ENCODE measurements around the gene TFAP2D.

Gene TFAP2D

DNA sequence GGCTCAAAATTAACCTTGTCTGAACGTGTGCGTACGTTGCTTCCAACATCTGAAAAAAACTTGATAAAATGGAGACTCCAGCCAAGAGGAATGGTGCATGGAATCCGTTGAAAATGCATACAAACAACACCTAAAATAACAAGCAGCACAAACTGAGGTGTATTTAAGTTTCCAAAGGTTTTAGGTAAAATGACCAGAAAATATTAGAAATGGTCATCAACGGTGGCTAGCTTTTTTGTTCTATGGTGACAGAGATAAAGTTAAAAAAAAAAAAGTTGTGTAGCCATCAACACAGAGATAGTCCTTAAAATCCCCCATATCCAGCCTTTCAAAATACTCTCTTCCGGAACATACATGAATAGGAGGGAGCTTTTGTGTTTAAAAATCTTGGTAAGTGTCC is 104.7 kb downstream of the TFAP2D start:
- DNase-seq (ENCODE audit: extremely low read depth in 1 of 2, low read depth in 1 of 2) = no peak

DNA sequence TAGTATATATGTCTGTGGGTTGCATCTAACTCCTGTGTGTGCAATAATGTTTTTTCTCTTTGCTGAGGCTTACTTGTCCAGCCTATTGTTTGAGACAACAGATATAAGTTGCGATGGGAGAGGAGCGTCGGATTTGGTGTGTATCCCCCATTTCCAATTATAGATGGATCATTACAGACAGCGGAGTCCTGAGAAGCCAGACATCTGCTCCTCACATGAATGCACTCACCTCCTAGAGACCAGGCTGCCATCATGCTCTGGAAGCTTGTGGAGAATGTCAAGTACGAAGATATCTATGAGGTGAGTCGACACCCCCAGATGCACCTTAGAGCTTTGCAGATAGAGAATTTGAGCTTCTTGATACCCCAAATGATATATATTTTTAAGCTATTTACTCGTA is 105.3 kb downstream of the TFAP2D start, which contains the start of gene TFAP2B:
Gene TFAP2B, plus strand, starts transcription at position 199 of the 400 bp plus-strand sequence. Its CDS starts 21 bp downstream, at position 220.
- no peak for DNase-seq (ENCODE audit: extremely low read depth in 1 of 2, low read depth in 1 of 2)

DNA sequence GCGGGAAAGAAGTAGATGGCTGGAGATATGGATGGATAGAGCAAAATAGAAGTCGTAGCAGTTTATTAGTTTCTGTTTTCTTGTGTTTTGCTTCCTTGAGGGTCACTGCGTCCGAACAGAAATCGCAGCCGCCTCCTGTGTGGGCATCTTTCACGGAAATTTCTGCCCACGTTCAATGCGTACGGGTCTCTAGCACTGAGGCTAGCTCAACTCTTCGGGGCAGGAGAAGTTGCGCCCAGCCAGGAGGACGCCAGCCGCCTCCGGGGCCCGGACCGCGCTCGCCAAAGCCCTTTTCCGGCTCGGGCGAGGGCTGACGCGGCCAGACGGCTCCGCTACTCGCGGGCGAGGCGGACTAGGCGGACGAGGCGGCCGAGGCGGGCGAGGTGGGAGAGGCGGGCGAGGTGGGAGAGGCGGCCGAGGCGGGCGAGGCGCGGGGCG is 106.2 kb downstream of the TFAP2D start:
- DNase-seq (ENCODE audit: extremely low read depth in 1 of 2, low read depth in 1 of 2) = no peak

DNA sequence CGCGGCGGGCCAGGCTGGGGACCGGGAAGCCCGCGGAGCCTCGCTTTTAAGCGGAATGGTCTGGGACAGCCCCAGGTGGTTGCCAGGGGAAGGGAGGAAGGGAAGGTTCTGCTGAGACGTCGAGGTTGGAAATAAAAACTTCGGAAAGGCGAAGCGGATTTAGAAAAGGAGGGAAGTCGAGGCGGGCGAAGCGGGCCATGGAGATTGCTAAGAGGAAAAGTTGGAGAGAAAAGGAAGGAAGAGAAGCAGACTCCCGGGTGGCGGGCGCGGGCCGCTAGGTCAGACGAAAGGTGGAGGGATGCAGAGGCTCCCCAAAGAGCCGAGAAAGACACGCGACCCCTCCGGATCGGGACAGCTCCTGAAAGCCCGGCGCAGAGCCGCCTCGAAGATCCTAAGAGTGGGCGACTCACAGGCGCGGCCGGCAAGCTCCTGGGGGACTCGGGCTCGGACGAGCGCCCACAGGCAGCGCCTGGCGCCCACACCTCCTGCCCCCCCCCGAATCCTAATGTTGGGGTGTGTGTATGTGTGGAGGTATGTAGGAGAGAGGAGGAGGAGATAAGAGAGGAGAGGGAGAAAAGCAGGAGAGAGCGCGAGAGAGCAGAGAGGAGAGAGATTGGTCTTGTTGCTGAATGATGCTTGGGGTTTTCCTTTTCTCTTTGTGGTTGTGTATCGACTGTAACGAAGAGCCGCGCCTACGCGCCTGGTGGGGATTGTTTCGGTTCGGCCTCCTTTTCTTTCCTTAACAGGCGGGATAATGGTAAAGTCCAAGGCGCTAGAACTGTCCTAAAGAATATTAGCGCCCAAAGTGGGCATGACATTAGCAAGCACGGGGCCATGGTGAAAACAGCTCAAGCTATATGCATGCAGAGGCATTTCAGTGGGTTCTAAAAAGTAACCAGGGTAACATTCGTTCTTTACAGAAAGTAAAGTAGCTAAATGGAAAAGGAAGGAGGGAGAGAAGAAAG is 106.9 kb downstream of the TFAP2D start:
- no peak for DNase-seq (ENCODE audit: extremely low read depth in 1 of 2, low read depth in 1 of 2)

DNA sequence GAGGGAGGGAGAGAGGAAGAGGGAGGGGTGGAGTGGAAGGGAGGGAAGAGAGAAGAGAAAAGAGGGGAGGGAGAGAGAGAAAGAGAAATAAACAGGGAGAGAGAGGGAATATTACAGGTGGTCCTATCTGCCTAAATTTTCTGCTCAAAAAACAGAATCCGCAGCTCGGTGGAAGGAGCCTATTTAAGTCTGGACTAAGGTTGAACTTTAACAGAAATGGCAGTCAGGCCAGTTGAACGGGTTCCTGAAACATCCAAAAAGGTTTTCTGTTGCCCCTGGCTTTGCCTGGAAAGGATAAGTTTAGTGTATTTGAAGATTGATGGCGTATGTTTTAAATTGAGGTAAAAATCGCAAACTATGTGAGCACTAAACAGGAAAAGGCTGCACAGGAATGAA is 107.5 kb downstream of the TFAP2D start:
- no peak for DNase-seq (ENCODE audit: extremely low read depth in 1 of 2, low read depth in 1 of 2)

DNA sequence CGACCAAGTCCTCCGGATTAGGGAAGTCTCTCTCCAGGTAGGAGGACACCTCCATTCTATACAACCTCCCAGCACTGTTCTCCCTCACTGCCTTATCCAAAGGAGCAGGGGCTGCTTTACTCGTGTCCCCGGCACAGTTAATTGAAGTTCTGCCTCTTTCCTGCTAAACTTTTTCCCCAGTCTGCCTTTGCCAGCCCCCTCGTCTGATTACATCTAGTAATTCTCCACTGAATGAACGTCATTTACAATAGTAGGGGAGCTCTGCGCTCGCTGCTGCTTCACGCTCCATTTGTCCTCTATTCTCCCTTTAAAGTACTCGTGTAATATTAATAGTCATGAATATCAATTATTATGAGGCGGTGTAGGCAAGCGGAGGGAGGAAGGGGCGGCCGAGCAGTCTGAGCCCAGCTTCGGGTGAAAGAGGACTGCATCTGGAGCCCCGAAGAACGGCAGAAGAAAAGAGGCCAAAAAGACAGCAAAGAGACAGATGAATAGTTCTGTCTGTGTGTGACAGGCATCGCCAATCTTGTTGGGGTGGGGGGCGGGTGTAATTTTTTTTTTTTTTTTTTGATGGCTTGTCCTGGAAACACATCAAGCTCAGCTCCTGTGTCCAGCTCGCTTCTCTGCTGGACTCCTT is 108.2 kb downstream of the TFAP2D start:
- DNase-seq (ENCODE audit: extremely low read depth in 1 of 2, low read depth in 1 of 2) = no peak

DNA sequence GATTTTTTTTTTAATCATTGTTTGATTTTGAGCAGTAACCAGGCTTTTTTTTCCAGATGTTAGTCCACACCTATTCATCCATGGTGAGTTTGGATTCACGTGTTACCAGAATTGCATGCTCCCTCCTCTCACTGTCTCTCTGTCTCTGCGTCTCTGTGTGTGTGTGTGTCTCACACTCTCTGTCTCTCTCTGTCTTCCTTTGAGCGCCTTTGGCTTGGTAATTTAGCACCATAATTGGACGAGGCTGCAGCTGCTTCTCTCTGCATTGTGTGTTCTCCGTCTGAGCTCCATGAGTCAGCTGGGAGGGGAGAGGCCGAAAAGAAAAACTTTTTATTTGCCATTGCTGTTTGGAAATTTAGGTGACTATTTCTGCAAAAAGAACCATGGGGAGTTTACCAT is 108.8 kb downstream of the TFAP2D start:
- DNase-seq (ENCODE audit: extremely low read depth in 1 of 2, low read depth in 1 of 2) = no peak

All from activated CD8-positive, alpha-beta memory T cell treated with anti-CD3 and anti-CD28 coated beads for 1 hour (primary cell).